Mesenteric fat pad (tissue), 1 donor: ENCODE results near the gene RILPL1. TPM values are rescaled to one million over a fixed set of nuclear protein-coding genes. Genes with fewer than 3 reads are reported as not detected.
"Not testable (repeated sequence)": the region's sequence is repeated elsewhere in the genome, so short reads cannot be mapped to it uniquely, and the experiment has no call there.

Experiments used
- DNase-seq: peaks from one replicate; pipeline ENCODE4 v3.0.0-alpha.2; 2020; ENCODE audit warnings: low spot score
- total RNA-seq: library from RNA; stranded (reverse); fragmentation: NEBNext Ultra II Directional; extraction: Animal tissue kit (Norgen Biotek cat#: 25700); gene quantifications from one replicate; pipeline ENCODE4 v1.2.1, GENCODE V29; 2021
- donor health status: DM: yes; HTN: yes; CAD: no.

The RILPL1 gene
- total RNA-seq, 1 donor from 2014 or later = 17.9 TPM

- DNase-seq = no peak
Observed at GRCh38 chr12:123468786-123469185, 64.7 kb downstream of the RILPL1 start.

- no peak for DNase-seq
Observed at GRCh38 chr12:123465084-123465483, 68.4 kb downstream of the RILPL1 start.

GRCh38 chr12:123463174-123463573 lies 70.3 kb downstream of the RILPL1 start:
- DNase-seq = not testable (repeated sequence)

GRCh38 chr12:123457980-123458779 lies 75.3 kb downstream of the RILPL1 start, which contains the start of gene SNRNP35:
SNRNP35 (plus strand) TSS chr12:123458139; CDS start chr12:123465541, 7,402 bp downstream.
- peak; percentile 92 for DNase-seq

- no peak for DNase-seq
Observed at GRCh38 chr12:123453165-123453564, 80.4 kb downstream of the RILPL1 start.

GRCh38 chr12:123452276-123452550 lies 81.3 kb downstream of the RILPL1 start:
- not testable (repeated sequence) for DNase-seq

- DNase-seq = no peak
Observed at GRCh38 chr12:123450636-123451035, 82.9 kb downstream of the RILPL1 start.

- no peak for DNase-seq
Observed at GRCh38 chr12:123449856-123450255, 83.7 kb downstream of the RILPL1 start.

- no peak for DNase-seq
Observed at GRCh38 chr12:123449249-123449733, 84.2 kb downstream of the RILPL1 start.

GRCh38 chr12:123446333-123446713 lies 87.2 kb downstream of the RILPL1 start:
- DNase-seq = no peak

GRCh38 chr12:123445388-123446332 lies 87.9 kb downstream of the RILPL1 start:
- no peak for DNase-seq

GRCh38 chr12:123444092-123445026 lies 89.2 kb downstream of the RILPL1 start:
- DNase-seq = no peak

- no peak for DNase-seq
Observed at GRCh38 chr12:123442774-123443173, 90.7 kb downstream of the RILPL1 start.

- DNase-seq = no peak
Observed at GRCh38 chr12:123441523-123442164, 91.9 kb downstream of the RILPL1 start.

- DNase-seq = peak; percentile 95
Observed at GRCh38 chr12:123436017-123436964, 97.2 kb downstream of the RILPL1 start, which contains the start of gene RILPL2. RILPL2 (minus strand) TSS chr12:123436684; CDS start chr12:123436420, 264 bp downstream.

- DNase-seq = no peak
Observed at GRCh38 chr12:123435636-123436016, 97.9 kb downstream of the RILPL1 start.

GRCh38 chr12:123433615-123434014 lies 99.9 kb downstream of the RILPL1 start:
- DNase-seq = no peak

- DNase-seq = not testable (repeated sequence)
Observed at GRCh38 chr12:123431951-123432817, 101.3 kb downstream of the RILPL1 start.
